ENCODE results near the gene CD99L2. TPM values are rescaled to one million over a fixed set of nuclear protein-coding genes. Genes with fewer than 3 reads are reported as not detected.

Gene CD99L2
- total RNA-seq, 1 donor from 2014 or later, result 31.2 TPM

Other genes with a start within 250 kb of the CD99L2 start
- 17.7 and 21.9 TPM in 2 replicates for gene MTMR1, start 205.3 kb downstream of the CD99L2 start, total RNA-seq
- gene HMGB3, start 84.7 kb upstream of the CD99L2 start, total RNA-seq, result 33.2 and 40.7 TPM in 2 replicates

All from pulmonary artery endothelial cell (primary cell).